Right lobe of liver (tissue), 4 donors: ENCODE data around the gene NMNAT2.

Experiments used
- POLR2A ChIP-seq: fragments of 450-650 bp; IDR thresholded peaks from one replicate; pipeline ENCODE4 v1.6.1; 2017; ENCODE audit warnings: antibody characterized with exemption, mild to moderate bottlenecking
- TF ChIP-seq, protein P1 (sequence below), 4 donors: fragments of 200-600 bp in 3 of 4; fragments of 450-650 bp in 1 of 4; IDR thresholded peaks; one replicate each; pipeline versions ENCODE4 v1.5.1 to v1.8.0; 2016 to 2022; ENCODE audit warnings: antibody characterized with exemption in 4 of 4, mild to moderate bottlenecking in 2 of 4
- donor health status: DM: no; HTN: no; CAD: no.
- donor health status: DM: no; HTN: no; CAD: no.
- donor health status: DM: no; HTN: yes; CAD: no.

DNA sequence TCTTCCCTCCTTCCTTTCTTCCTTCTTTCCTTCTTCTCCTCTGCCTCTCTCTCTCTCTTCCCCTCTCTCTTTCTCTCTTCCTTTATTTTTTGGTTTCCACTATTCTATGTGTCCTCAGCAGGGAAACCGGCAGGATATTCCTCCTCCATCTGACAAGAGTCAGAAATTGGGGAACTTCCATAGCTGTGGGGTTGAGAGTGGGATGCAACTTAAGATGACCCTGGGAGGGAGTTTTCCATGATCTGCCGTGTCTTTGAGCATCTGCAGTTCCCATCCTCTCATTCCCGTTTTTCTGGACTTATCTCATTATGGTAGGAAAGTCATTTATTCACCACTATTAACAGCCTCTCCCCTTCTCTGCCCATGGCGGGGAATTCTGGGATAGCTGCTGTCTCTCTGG lies 98.6 kb downstream of the NMNAT2 start:
- TF ChIP-seq, protein P1, sequence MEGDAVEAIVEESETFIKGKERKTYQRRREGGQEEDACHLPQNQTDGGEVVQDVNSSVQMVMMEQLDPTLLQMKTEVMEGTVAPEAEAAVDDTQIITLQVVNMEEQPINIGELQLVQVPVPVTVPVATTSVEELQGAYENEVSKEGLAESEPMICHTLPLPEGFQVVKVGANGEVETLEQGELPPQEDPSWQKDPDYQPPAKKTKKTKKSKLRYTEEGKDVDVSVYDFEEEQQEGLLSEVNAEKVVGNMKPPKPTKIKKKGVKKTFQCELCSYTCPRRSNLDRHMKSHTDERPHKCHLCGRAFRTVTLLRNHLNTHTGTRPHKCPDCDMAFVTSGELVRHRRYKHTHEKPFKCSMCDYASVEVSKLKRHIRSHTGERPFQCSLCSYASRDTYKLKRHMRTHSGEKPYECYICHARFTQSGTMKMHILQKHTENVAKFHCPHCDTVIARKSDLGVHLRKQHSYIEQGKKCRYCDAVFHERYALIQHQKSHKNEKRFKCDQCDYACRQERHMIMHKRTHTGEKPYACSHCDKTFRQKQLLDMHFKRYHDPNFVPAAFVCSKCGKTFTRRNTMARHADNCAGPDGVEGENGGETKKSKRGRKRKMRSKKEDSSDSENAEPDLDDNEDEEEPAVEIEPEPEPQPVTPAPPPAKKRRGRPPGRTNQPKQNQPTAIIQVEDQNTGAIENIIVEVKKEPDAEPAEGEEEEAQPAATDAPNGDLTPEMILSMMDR (IDR thresholded peaks at IDR 0.05), result no peak
- TF ChIP-seq POLR2A, result no peak
